Measurements from ENCODE around the gene PKIG. TPM values are rescaled to one million over a fixed set of nuclear protein-coding genes. Genes with fewer than 3 reads are reported as not detected.

Gene PKIG
- total and polyA plus RNA-seq, 10 of the 15 experiments (the other 5 are each of a cell fraction or from before 2014, with no cell fraction given), result 5.7 to 82.3 (median 39.7) TPM

DNA sequence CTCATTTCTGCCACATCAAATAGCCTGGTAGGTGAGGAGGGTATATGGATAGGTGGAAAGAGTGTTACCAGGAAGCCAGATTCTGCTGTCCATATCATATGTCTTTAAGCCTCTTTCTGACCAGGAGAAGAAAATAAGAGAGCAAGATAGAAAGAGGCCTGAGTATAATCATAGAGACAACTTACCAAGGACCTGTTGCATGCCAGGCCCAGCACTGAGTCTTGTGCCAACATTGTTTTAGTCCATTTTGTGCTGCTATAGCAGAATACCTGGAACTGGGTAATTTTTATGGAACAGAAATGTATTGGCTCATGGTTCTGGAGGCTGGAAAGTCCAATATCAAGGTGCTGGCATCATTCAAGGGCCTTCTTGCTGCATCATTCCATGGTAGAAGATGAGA lies 76.4 kb downstream of the PKIG start:
- ChIA-PET POLR2A (no interaction called here), CTCF (no interaction called here)
- in situ Hi-C loops (cut with MboI), result no loop called here

DNA sequence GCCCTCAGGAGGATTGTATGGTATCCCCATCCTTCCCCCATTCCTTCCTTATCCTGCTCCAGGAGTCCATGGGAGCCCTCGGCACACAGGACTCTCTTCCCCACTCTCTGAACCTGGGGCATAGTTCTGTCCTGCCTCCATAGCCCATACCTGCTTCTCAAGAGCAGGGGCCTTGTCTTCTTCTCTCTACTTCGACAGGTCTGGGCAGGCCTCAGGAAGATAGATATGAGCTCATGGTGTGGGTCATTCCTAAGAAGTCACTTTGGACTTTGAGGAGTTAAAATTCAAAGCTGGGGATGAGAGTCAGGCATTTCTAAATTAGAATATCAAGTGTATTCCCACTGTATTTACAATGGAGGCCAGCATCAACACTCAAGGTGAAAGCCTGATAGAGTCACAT lies 77.6 kb downstream of the PKIG start:
- ATAC-seq (no peak), DNase-seq (ENCODE audit: low read depth, low spot score) (no peak), FAIRE-seq (no peak)
- Histone ChIP-seq H3K9ac (ENCODE audit: control insufficient read depth, insufficient read depth, low read length) (no peak overlapping the region), H2AFZ (ENCODE audit: control insufficient read depth, low read depth, low read length) (no peak overlapping the region), H3K4me1 (ENCODE audit: control insufficient read depth, insufficient read depth, low read length) (no peaks in the 10 kb centered on the region; the same call in 1 of the 2 replicates), H3K36me3 (ENCODE audit: control insufficient read depth in 2 of 2, insufficient read depth in 2 of 2, low read length in 1 of 2) (no peaks in the 10 kb centered on the region), H4K20me1 (ENCODE audit: control insufficient read depth, insufficient read depth) (no peaks in the 10 kb centered on the region), H3K4me3 (no peak overlapping the region), H3K4me2 (ENCODE audit: control insufficient read depth, insufficient read depth) (no peak overlapping the region), H3K9me3 (replicated peaks; ENCODE audit: control insufficient read depth, insufficient read depth, low read length) (no peaks in the 10 kb centered on the region; the same call in 2 of the 3 replicates), H3K27me3 (replicated peaks in 1 of 2; ENCODE audit: control insufficient read depth in 2 of 2, insufficient read depth in 2 of 2, low read length in 1 of 2) (no peaks in the 10 kb centered on the region), H3K79me2 (ENCODE audit: control insufficient read depth, insufficient read depth, low read length) (no peaks in the 10 kb centered on the region), H3K27ac (ENCODE audit: control insufficient read depth, insufficient read depth) (no peak overlapping the region)
- ChIA-PET POLR2A (no interaction called here), RAD21 (ENCODE audit: unreplicated experiment) (no interaction called here), SMC1A (ENCODE audit: uncharacterized antibody, unreplicated experiment) (interaction anchor here (1.0 kb wide), 1 partner anchor 24 kb away, joined by 3 read pairs; no protein-coding TSS in a partner anchor), CTCF (no interaction called here)
- intact Hi-C loops (cut with micrococcal nuclease; ENCODE audit: unreplicated experiment) (no loop called here), in situ Hi-C loops (cut with MboI) (no loop called here)
- WGBS (ENCODE audit: insufficient coverage, insufficient replicate concordance, low lambda C conversion rate, missing lambda C conversion rate), result 92% methylated on average over 2 of the region's 2 CpGs
- no TSS peak for BruUV-seq (replicated peaks)
- TF ChIP-seq EGR1 (IDR thresholded peaks at IDR 0.05; ENCODE audit: borderline replicate concordance in 1 of 2, low read depth in 2 of 2, low read length in 2 of 2), result no peak
- TF ChIP-seq STAT3 (IDR thresholded peaks at IDR 0.05; ENCODE audit: low read depth, low read length), result no peak
- TF ChIP-seq ZNF384 (IDR thresholded peaks at IDR 0.05; ENCODE audit: borderline replicate concordance, low read depth, low read length), result no peak
- TF ChIP-seq, protein P1, sequence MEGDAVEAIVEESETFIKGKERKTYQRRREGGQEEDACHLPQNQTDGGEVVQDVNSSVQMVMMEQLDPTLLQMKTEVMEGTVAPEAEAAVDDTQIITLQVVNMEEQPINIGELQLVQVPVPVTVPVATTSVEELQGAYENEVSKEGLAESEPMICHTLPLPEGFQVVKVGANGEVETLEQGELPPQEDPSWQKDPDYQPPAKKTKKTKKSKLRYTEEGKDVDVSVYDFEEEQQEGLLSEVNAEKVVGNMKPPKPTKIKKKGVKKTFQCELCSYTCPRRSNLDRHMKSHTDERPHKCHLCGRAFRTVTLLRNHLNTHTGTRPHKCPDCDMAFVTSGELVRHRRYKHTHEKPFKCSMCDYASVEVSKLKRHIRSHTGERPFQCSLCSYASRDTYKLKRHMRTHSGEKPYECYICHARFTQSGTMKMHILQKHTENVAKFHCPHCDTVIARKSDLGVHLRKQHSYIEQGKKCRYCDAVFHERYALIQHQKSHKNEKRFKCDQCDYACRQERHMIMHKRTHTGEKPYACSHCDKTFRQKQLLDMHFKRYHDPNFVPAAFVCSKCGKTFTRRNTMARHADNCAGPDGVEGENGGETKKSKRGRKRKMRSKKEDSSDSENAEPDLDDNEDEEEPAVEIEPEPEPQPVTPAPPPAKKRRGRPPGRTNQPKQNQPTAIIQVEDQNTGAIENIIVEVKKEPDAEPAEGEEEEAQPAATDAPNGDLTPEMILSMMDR (IDR thresholded peaks at IDR 0.05 in 2 of 3, conservative IDR thresholded peaks at IDR 0.05 in 1 of 3; ENCODE audit: control insufficient read depth in 2 of 3, extremely low read depth in 1 of 3, insufficient read depth in 1 of 3, low read depth in 3 of 3, low read length in 3 of 3), result no peak
- TF ChIP-seq, protein P2, sequence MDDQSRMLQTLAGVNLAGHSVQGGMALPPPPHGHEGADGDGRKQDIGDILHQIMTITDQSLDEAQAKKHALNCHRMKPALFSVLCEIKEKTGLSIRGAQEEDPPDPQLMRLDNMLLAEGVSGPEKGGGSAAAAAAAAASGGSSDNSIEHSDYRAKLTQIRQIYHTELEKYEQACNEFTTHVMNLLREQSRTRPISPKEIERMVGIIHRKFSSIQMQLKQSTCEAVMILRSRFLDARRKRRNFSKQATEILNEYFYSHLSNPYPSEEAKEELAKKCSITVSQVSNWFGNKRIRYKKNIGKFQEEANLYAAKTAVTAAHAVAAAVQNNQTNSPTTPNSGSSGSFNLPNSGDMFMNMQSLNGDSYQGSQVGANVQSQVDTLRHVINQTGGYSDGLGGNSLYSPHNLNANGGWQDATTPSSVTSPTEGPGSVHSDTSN (IDR thresholded peaks at IDR 0.05; ENCODE audit: insufficient replicate concordance, low read depth, low read length), result no peak
- no peak for TF ChIP-seq SIX5 (IDR thresholded peaks at IDR 0.05; ENCODE audit: low read depth, low read length, severe bottlenecking)
- no peak for TF ChIP-seq TCF7 (IDR thresholded peaks at IDR 0.05; ENCODE audit: borderline replicate concordance)

More for the DNA sequence above, 76.4 kb downstream of the PKIG start:
- Histone ChIP-seq H2AFZ (ENCODE audit: control insufficient read depth, low read depth, low read length) (no peak overlapping the region), H3K79me2 (ENCODE audit: control insufficient read depth, insufficient read depth, low read length) (no peaks in the 10 kb centered on the region), H3K27ac (ENCODE audit: control insufficient read depth, insufficient read depth) (no peak overlapping the region), H3K36me3 (ENCODE audit: control insufficient read depth in 2 of 2, insufficient read depth in 2 of 2, low read length in 1 of 2) (no peaks in the 10 kb centered on the region), H4K20me1 (ENCODE audit: control insufficient read depth, insufficient read depth) (no peaks in the 10 kb centered on the region), H3K4me1 (ENCODE audit: control insufficient read depth, insufficient read depth, low read length) (no peaks in the 10 kb centered on the region; the same call in 1 of the 2 replicates), H3K27me3 (replicated peaks in 1 of 2; ENCODE audit: control insufficient read depth in 2 of 2, insufficient read depth in 2 of 2, low read length in 1 of 2) (no peaks in the 10 kb centered on the region), H3K4me3 (no peak overlapping the region), H3K9ac (ENCODE audit: control insufficient read depth, insufficient read depth, low read length) (no peak overlapping the region), H3K9me3 (replicated peaks; ENCODE audit: control insufficient read depth, insufficient read depth, low read length) (no peaks in the 10 kb centered on the region; the same call in 2 of the 3 replicates), H3K4me2 (ENCODE audit: control insufficient read depth, insufficient read depth) (no peak overlapping the region)
- ChIA-PET SMC1A (ENCODE audit: uncharacterized antibody, unreplicated experiment) (interaction anchor here (1.1 kb wide), 1 partner anchor 76 kb away, joined by 3 read pairs; the partner anchor contains the start of gene PKIG), RAD21 (ENCODE audit: unreplicated experiment) (no interaction called here)
- intact Hi-C loops (cut with micrococcal nuclease; ENCODE audit: unreplicated experiment), result no loop called here
- no peak for FAIRE-seq
- no peak for ATAC-seq
- DNase-seq (ENCODE audit: low read depth, low spot score), result no peak
- TF ChIP-seq MYC (IDR thresholded peaks at IDR 0.05; ENCODE audit: insufficient read depth, insufficient read length, insufficient replicate concordance, low read length, severe bottlenecking), result no peak
- TF ChIP-seq, protein P3, sequence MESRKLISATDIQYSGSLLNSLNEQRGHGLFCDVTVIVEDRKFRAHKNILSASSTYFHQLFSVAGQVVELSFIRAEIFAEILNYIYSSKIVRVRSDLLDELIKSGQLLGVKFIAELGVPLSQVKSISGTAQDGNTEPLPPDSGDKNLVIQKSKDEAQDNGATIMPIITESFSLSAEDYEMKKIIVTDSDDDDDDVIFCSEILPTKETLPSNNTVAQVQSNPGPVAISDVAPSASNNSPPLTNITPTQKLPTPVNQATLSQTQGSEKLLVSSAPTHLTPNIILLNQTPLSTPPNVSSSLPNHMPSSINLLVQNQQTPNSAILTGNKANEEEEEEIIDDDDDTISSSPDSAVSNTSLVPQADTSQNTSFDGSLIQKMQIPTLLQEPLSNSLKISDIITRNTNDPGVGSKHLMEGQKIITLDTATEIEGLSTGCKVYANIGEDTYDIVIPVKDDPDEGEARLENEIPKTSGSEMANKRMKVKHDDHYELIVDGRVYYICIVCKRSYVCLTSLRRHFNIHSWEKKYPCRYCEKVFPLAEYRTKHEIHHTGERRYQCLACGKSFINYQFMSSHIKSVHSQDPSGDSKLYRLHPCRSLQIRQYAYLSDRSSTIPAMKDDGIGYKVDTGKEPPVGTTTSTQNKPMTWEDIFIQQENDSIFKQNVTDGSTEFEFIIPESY (IDR thresholded peaks at IDR 0.05), result no peak
- no peak for TF ChIP-seq KAT2A (conservative IDR thresholded peaks at IDR 0.05; ENCODE audit: control insufficient read depth, low read depth, low read length)
- no peak for TF ChIP-seq EZH2 (IDR thresholded peaks at IDR 0.05; ENCODE audit: borderline replicate concordance, control insufficient read depth, low read depth, low read length)
- TF ChIP-seq YBX1 (IDR thresholded peaks at IDR 0.05), result no peak
- no TSS peak for BruUV-seq (replicated peaks)
